GM12864 (cell line): ENCODE measurements around the gene SLITRK3.
"Not testable (repeated sequence)": the region's sequence is repeated elsewhere in the genome, so short reads cannot be mapped to it uniquely, and the experiment has no call there.

Experiments
- DNase-seq: peaks from one replicate; pipeline ENCODE4 v3.0.0-alpha.2; 2011; ENCODE audit warnings: low read depth
- H3K4me3 ChIP-seq: 2 replicates; pipeline ENCODE4 v1.5.1; 2011; ENCODE audit warnings: mild to moderate bottlenecking, low read depth, low read length, control low read depth
- CTCF ChIP-seq: IDR thresholded peaks from 2 replicates; pipeline ENCODE4 v1.5.1; 2011; ENCODE audit warnings: low read depth, mild to moderate bottlenecking, moderate library complexity, low read length, control low read depth, inconsistent platforms; ENCODE audit errors: missing control alignments

The SLITRK3 gene

GRCh38 chr3:165159760-165160421, 36.3 kb downstream of the SLITRK3 start:
- H3K4me3 ChIP-seq, result no peak overlapping the region
- no peak for DNase-seq
- TF ChIP-seq CTCF, result no peak

- H3K4me3 ChIP-seq, result no peak overlapping the region
- no peak for DNase-seq
- no peak for TF ChIP-seq CTCF
Observed at GRCh38 chr3:165158011-165158410, 38.2 kb downstream of the SLITRK3 start.

GRCh38 chr3:165156757-165157420, 39.3 kb downstream of the SLITRK3 start:
- no peak for DNase-seq
- H3K4me3 ChIP-seq, result no peak overlapping the region
- no peak for TF ChIP-seq CTCF

GRCh38 chr3:165148876-165149441, 47.2 kb downstream of the SLITRK3 start:
- H3K4me3 ChIP-seq, result no peak overlapping the region
- DNase-seq, result no peak
- TF ChIP-seq CTCF, result no peak

- H3K4me3 ChIP-seq, result no peak overlapping the region
- no peak for TF ChIP-seq CTCF
- DNase-seq, result no peak
Observed at GRCh38 chr3:165144271-165144670, 51.9 kb downstream of the SLITRK3 start.

- H3K4me3 ChIP-seq, DNase-seq: not testable (repeated sequence)
Observed at GRCh38 chr3:165139918-165140317, 56.3 kb downstream of the SLITRK3 start.
